Measurements from ENCODE around the gene PIPOX.

The PIPOX gene

GRCh38 chr17:29019475-29020181 is 23.3 kb upstream of the PIPOX start:
- ATAC-seq, result no peak
- peak; percentile 16 for DNase-seq

- no peak for ATAC-seq
- DNase-seq, result no peak
Observed at GRCh38 chr17:29020576-29020975, 22.4 kb upstream of the PIPOX start.

- ATAC-seq (no peak), DNase-seq (no peak)
Observed at GRCh38 chr17:29021226-29021625, 21.7 kb upstream of the PIPOX start.

GRCh38 chr17:29022074-29022473 is 20.9 kb upstream of the PIPOX start:
- no peak for DNase-seq
- no peak for ATAC-seq

GRCh38 chr17:29024316-29024952 is 18.5 kb upstream of the PIPOX start:
- DNase-seq, result no peak
- no peak for ATAC-seq

- DNase-seq, result no peak
- ATAC-seq, result no peak
Observed at GRCh38 chr17:29031488-29031887, 11.5 kb upstream of the PIPOX start.

GRCh38 chr17:29032013-29032856 is 10.7 kb upstream of the PIPOX start:
- ATAC-seq (no peak), DNase-seq (no peak)

GRCh38 chr17:29032857-29033197 is 10.1 kb upstream of the PIPOX start:
- no peak for ATAC-seq
- DNase-seq, result no peak

- no peak for DNase-seq
- no peak for ATAC-seq
Observed at GRCh38 chr17:29034510-29034909, 8.4 kb upstream of the PIPOX start.

- no peak for DNase-seq
- ATAC-seq, result no peak
Observed at GRCh38 chr17:29036584-29036983, 6.4 kb upstream of the PIPOX start.

GRCh38 chr17:29037739-29038084 is 5.2 kb upstream of the PIPOX start:
- ATAC-seq, result no peak
- DNase-seq, result no peak

- ATAC-seq, result no peak
- DNase-seq, result no peak
Observed at GRCh38 chr17:29038085-29038795, 4.7 kb upstream of the PIPOX start.

GRCh38 chr17:29039764-29040598 is 3.0 kb upstream of the PIPOX start:
- DNase-seq, result no peak

GRCh38 chr17:29041091-29041490 is 1.9 kb upstream of the PIPOX start:
- ATAC-seq (no peak), DNase-seq (no peak)

More at GRCh38 chr17:29039764-29040598, 3.0 kb upstream of the PIPOX start:
- no peak for ATAC-seq

- no peak for ATAC-seq
- DNase-seq, result no peak
Observed at GRCh38 chr17:29041571-29041970, 1.4 kb upstream of the PIPOX start.

- DNase-seq (no peak), ATAC-seq (peak; percentile 14)
Observed at GRCh38 chr17:29042026-29042678, 789 bp upstream of the PIPOX start.

GRCh38 chr17:29043539-29044145 is 701 bp downstream of the PIPOX start:
- no peak for DNase-seq
- no peak for ATAC-seq

GRCh38 chr17:29045026-29045425 is 2.1 kb downstream of the PIPOX start:
- DNase-seq (no peak), ATAC-seq (no peak)

GRCh38 chr17:29045734-29046472 is 3.0 kb downstream of the PIPOX start:
- ATAC-seq, result no peak
- DNase-seq, result no peak

- ATAC-seq (no peak), DNase-seq (no peak)
Observed at GRCh38 chr17:29046473-29046839, 3.5 kb downstream of the PIPOX start.

Measured in stimulated activated naive CD8-positive, alpha-beta T cell treated with anti-CD3 and anti-CD28 coated beads, Interleukin-15, Interleukin-2, amounts not matched to agents 100 U/mL and 50 U/mL, for 24 hours (primary cell).